Suppressor macrophage treated with lipopolysaccharide for 1 hour (primary cell): ENCODE measurements around the gene FBXO42.

Source experiments
- DNase-seq, 3 donors: peaks; one replicate each; pipeline ENCODE4 v3.0.0-alpha.2; 2020 to 2022

FBXO42 gene

DNA sequence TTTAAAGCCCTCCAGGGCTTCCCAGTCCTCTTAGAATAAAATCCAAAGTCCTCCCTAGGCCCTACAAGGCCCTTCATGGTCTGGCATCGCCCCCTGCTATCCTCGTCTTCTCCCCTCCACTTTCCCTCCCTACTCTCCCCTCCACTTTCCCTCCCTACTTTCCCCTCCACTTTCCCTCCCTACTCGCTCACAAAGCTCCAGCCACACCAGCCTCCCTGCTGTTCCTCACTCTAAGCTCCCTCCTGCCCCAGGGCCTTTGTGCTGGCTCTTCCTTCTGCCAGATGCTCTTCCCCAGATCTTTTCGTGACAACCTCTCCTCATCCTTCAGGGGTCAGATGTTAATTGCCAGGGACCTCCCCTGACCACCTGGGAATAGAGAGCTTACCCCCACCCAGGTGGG is 152.6 kb downstream of the FBXO42 start:
- DNase-seq, result no peak

DNA sequence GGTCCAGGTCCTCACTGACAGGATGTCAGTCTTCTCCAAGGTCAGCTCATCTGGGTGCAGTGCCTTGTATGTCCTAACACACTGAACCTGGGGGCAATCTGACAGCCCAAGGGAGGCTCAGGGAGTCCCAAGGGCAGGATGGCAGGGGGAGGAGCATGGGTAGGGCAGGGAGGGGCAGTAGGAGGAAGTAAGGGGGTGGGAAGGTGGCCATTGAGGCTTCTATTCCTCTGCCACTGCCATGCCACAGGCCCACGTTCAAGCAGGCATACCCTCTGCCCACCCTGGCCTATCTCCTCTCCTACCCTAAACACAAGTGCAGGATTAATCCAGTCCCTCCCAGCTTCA is 153.2 kb downstream of the FBXO42 start:
- DNase-seq, result no peak

DNA sequence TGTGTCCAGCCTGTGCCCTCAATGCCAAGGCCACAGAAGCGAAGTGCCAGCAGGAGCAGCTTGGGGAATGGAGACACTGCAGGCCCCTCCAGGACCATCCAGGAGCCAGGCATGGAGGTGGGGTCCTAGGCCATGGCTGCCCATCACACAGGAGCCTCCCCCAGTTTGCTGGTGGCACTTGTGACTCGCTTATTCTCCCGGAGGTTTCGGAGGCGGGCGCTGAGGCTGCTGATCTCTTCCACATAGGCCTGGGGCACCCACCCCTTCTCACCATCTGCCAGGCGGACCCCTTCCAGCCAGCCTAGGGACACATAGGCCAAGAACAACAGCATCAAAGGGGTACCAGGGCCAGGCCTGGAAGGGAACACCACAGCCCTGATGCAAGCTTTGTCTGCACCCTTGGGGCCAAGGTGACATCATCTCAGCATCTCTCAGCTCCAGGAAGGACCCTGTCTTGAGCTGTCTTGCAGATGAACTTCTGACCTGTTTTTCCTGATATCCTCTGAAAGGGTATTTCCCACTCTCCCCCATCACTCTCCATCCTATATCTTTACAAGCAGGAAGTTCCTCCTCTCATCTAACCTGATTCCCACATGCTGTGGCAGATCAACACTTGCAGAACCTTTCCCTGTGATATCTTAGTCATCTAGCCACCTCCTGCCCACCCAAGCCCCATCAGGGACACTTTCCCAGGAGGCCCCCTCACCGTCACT is 153.7 kb downstream of the FBXO42 start:
- no peak for DNase-seq

DNA sequence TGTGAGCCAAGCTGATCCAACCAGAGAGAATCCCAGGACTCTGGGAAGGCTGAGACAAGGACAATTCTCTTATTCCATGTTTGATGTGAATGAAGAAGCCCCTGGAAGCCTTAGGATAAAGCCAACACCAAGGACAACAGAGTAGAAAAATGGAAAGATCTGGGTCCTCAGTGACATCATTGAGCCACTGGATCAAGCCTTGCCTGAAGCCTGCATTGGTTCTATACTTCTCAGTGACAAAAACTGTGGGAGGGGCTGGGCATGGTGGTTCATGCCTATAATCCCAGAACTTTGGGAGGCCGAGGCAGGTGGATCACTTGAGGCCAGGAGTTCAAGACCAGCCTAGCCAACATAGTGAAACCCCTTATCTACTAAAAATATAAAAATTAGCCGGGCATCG is 155.4 kb downstream of the FBXO42 start:
- DNase-seq, result no peak
